GM10847 (cell line): ENCODE results near the gene CDH1.

Experiments
- POLR2A ChIP-seq: IDR thresholded peaks from 2 replicates; pipeline ENCODE4 v1.6.1; 2011; ENCODE audit not compliant: insufficient read length; ENCODE audit errors: extremely low read depth

Gene CDH1

GRCh38 chr16:68792465-68793324 is 55.6 kb downstream of the CDH1 start:
- no peak for TF ChIP-seq POLR2A

GRCh38 chr16:68793401-68793857 is 56.3 kb downstream of the CDH1 start:
- no peak for TF ChIP-seq POLR2A

GRCh38 chr16:68798398-68798797 is 61.3 kb downstream of the CDH1 start:
- TF ChIP-seq POLR2A = no peak

GRCh38 chr16:68800257-68800875 is 63.3 kb downstream of the CDH1 start:
- TF ChIP-seq POLR2A = no peak

- no peak for TF ChIP-seq POLR2A
These were observed 65.1 kb downstream of the CDH1 start for GRCh38 chr16:68802190-68802589.

GRCh38 chr16:68806422-68806821 is 69.3 kb downstream of the CDH1 start:
- no peak for TF ChIP-seq POLR2A

GRCh38 chr16:68806981-68807380 is 69.9 kb downstream of the CDH1 start:
- TF ChIP-seq POLR2A = no peak

- TF ChIP-seq POLR2A = no peak
These were observed 77.4 kb downstream of the CDH1 start for GRCh38 chr16:68814516-68814915.

GRCh38 chr16:68823401-68824135 is 86.5 kb downstream of the CDH1 start:
- no peak for TF ChIP-seq POLR2A

- no peak for TF ChIP-seq POLR2A
These were observed 88.3 kb downstream of the CDH1 start for GRCh38 chr16:68825427-68825826.

GRCh38 chr16:68826652-68827051 is 89.6 kb downstream of the CDH1 start:
- no peak for TF ChIP-seq POLR2A

- no peak for TF ChIP-seq POLR2A
These were observed 96.2 kb downstream of the CDH1 start for GRCh38 chr16:68833251-68833650.

- TF ChIP-seq POLR2A = no peak
These were observed 97.5 kb downstream of the CDH1 start for GRCh38 chr16:68834550-68834949.

- no peak for TF ChIP-seq POLR2A
These were observed 98.9 kb downstream of the CDH1 start for GRCh38 chr16:68835970-68836369.

- TF ChIP-seq POLR2A = no peak
These were observed 102.7 kb downstream of the CDH1 start for GRCh38 chr16:68839831-68840230.
